Astrocyte of the cerebellum (primary cell): Measurements from ENCODE around the gene CORO2A.

Source experiments
- DNase-seq: peaks from one replicate; pipeline ENCODE4 v3.0.0-alpha.2; 2011; ENCODE audit warnings: low read depth
- H3K4me3 ChIP-seq: 2 replicates; pipeline ENCODE4 v1.5.1; 2011; ENCODE audit warnings: mild to moderate bottlenecking, low read depth, low read length, moderate library complexity
- CTCF ChIP-seq: IDR thresholded peaks from 2 replicates; pipeline ENCODE4 v1.5.1; 2012; ENCODE audit warnings: low read length, low read depth, moderate library complexity, mild to moderate bottlenecking; ENCODE audit errors: missing control alignments
- in situ Hi-C: cut with HindIII; loops from 2 replicates; pipeline ENCODE4 v1.10.0; 2017; ENCODE audit warnings: low sequenced_read_pairs

The CORO2A gene

GRCh38 chr9:98192503-98193335 is at the start of gene CORO2A:
TSS of gene CORO2A (minus strand) at chr9:98192637. CDS start at chr9:98157660, 34,977 bp downstream.
- DNase-seq = peak; percentile 16
- H3K4me3 ChIP-seq = peak within 1 kb of the TSS; percentile 63
- in situ Hi-C loops = no loop called here
- TF ChIP-seq CTCF = peak; percentile 53

- DNase-seq = no peak
- in situ Hi-C loops = no loop called here
- H3K4me3 ChIP-seq = no peak overlapping the region
- TF ChIP-seq CTCF = peak; percentile 31
These were observed 49.2 kb upstream of the CORO2A start for GRCh38 chr9:98241357-98242300.

GRCh38 chr9:98240475-98240874 is 48.0 kb upstream of the CORO2A start:
- in situ Hi-C loops = no loop called here
- H3K4me3 ChIP-seq = no peak overlapping the region
- DNase-seq = no peak
- no peak for TF ChIP-seq CTCF

GRCh38 chr9:98236901-98237487 is 44.6 kb upstream of the CORO2A start:
- no peak for TF ChIP-seq CTCF
- no peak for DNase-seq
- H3K4me3 ChIP-seq = no peak overlapping the region
- in situ Hi-C loops = no loop called here

- TF ChIP-seq CTCF = no peak
- no peak overlapping the region for H3K4me3 ChIP-seq
- in situ Hi-C loops = no loop called here
- no peak for DNase-seq
These were observed 42.7 kb upstream of the CORO2A start for GRCh38 chr9:98235126-98235525.

- H3K4me3 ChIP-seq = no peak overlapping the region
- in situ Hi-C loops = no loop called here
- DNase-seq = no peak
- no peak for TF ChIP-seq CTCF
These were observed 41.9 kb upstream of the CORO2A start for GRCh38 chr9:98234245-98234825.
